GM21390 (cell line): ENCODE results near the gene ITIH5.
A peak's percentile ranks its signal among the peaks of the same experiment; 100 is the strongest.

ENCODE experiments used
- ATAC-seq: cut with Tn5 transposase; IDR thresholded peaks from one replicate; pipeline ENCODE4 v1.9.1; 2021; ENCODE audit not compliant: unreplicated experiment

Gene ITIH5

DNA sequence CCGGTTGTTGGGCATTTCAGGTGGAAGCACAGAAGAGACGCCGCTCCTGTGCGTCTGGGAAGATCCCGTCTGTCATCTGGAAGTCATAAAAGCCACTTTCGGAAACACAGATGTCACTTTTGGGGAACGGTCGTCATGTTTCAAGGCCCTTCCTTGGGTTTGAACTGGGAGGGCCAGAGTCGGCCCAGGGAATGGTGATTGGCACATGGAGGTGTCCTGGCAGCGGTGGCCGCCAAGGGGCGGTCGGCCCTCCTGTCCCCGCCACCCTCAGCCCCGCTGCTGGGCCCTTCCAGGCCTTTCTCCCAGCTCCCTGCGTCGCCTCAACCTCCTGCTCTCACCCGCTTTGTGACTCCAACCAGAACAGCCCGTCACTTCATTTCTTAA lies 140.8 kb downstream of the ITIH5 start:
- ATAC-seq = no peak

DNA sequence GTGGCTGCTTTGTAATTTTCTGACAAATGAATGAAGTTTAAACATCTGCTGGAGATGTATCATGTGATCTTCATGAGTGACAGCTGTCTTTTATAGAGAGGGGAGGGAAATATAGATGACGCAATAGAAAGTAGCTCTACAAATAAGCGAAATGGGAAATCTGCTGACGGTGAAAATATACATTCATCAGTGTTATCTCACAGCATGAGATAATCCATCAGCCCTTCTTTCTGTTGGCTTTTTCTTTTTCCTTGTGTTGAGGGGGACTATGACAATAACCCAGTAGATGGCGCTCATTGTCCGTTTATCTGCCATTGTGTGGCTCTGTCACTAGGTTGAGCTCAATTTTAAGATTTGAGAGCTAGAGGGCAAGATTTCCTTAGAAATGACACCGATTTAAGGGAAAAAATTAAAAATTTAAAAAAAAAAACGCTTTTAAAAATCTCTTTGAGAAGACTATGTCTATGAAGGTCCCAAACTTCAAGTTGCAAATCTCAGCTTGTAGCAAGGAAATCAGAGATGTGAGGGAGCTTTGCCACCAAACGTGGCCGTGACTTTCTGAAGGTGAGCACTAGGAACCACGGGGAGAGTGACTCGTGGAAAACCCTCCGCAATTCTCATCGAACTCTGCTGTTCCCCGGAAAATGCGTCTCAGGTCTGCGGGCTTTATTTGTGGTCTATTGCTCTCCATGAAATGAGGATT lies 141.3 kb downstream of the ITIH5 start:
- peak; percentile 71 for ATAC-seq

DNA sequence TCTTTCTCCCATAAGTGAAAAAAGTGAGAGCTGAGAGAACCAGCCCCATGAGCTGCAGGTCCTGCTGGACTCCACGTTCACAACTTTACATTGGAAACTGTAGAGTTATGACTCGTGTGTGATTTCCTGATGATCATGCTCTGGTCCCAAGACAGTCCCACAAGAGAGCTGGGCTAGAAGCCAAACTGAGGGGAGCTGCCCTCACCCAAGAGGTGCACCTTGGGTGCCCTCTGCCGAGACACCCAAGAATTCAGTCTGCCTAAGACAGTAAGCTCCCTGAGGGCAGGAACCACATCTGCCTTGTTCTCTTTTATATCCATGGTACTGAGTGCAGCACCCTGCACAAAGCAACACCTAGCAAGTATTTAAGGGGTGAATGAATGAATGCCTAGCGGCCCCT lies 143.1 kb downstream of the ITIH5 start:
- ATAC-seq = no peak

DNA sequence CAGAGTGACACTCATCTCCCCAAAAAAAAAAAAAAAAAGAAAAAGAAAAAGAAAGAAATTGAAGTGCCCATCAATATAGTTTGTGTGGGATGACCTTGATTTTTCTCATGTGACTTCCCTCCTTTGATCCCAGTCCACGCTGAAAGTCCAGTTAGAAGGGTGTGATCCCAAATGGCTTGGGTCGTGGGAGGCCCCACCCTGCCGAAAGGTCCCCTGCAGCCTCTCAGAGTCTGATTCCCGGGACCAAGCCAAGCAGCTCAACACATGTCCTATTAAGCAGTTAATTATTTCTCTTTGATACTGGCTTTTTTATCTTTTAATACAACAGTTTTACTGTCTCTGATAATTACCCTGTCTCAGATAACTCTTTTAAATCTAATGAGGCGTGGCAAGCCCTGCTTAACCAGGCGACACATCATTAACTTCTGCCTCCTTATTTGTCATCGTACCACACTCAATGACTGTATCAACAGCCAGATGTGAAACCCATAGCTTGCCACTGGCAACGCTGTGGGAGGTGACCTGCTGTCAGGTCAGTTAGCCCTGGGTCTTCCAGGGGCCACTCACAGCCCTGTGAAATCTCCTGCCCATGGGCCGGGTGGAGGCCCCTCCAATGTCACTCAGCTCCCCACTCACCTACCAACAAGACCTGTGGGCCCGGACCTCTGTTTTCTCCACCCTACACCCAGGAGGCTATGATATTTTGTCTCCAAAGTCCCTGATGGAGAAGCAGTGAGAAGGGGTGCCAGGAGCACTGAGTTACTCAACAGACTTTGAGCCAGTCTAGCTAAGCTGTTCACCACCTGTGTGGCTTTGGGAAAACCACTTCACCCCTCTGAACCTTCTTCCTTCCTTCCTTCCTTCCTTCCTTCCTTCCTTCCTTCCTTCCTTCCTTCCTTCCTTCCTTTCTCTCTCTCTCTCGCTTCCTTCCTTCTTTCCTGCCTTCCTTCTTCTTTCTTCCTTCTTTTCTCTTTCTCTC lies 146.0 kb downstream of the ITIH5 start:
- ATAC-seq = peak; percentile 67

DNA sequence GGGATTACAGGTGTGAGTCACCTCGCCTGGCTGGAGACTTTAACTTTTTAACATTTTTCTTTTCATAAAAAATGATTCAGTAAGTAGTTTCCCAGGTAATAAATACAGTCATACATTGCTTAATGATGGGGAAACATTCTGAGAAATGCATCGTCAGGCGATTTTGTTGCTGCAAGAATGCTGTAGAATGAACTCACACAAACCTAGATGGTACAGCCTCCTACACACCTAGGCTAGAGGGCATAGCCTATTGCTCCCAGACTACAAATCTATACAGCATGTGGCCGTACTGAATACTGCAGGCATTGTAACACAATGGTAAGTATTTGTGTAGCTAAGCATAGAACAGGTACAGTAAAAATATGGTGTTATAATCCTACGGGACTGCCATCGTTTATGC lies 147.4 kb downstream of the ITIH5 start:
- no peak for ATAC-seq

DNA sequence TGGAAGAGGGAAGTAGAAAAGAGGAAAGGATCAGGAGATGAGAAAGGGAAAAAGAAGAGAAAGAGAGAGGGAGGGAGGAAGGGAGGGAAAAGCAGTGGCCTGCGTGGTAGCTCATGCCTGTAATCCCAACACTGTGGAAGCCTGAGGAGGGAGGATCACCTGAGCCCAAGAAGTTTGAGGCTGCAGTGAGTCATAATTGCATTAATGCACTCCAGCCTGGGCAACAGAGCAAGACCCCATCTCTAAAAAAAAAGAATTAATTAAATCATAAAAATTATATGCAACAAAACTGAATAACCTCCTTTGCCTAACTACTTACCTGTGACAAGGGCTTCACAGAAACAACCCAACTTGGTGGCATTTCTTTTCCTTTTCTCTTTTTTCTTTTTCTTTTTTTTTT lies 148.1 kb downstream of the ITIH5 start:
- no peak for ATAC-seq

DNA sequence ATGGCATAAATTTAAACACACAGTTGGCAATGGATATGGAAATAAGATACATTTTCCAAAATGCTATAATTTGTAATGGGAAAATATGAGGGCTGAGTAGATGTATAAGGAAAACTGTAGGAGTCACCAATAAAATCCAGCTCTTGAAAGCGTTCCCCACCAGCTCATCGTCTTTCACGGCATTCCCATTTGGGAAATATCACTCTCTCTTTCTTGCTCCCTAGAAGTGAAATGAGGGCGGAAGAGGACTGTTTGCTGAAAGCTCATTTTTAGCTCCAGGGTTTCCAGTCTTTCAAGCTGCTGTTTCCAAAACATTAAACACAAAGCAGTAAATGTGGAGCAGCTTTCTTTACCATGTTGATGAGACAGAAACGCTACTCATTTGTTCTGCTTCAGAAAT lies 151.3 kb downstream of the ITIH5 start:
- no peak for ATAC-seq

DNA sequence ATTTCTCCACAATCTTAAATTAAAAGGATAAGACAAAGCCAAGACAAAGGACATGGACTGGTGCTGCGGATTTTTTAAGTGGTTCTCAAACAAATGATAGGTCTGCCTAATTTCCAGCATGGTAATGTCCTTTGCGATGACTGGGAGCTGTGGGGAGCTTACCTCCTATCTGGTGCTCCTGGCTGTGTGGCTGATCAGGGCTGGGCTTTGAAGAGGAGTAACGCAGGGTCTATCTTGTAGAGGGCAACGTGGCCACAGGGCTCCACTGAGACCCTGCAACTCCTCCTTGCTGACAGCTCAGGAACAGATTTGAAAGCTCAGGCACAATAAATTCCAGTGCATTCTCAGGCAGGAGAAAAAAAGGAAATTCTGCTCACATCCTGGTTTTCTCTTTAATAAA lies 152.8 kb downstream of the ITIH5 start:
- no peak for ATAC-seq

DNA sequence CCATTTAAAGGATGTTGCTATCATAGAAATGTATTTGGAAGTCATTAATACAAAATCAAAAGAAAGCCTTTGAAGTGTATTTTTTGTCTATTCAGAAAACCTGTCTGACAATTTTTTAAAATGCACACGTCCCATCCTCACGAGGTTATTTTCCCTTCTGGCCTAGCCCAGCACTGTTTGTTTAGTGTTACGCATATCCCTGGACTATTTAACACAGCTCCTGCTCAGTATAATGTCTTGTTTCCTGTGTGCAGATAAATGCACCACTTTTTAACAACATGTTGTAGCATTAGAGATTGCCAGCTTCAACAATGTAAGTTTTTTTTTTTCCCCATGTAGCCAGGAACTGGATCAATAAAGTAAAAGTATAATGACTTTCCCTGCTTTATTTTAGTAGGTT lies 153.3 kb downstream of the ITIH5 start:
- no peak for ATAC-seq

DNA sequence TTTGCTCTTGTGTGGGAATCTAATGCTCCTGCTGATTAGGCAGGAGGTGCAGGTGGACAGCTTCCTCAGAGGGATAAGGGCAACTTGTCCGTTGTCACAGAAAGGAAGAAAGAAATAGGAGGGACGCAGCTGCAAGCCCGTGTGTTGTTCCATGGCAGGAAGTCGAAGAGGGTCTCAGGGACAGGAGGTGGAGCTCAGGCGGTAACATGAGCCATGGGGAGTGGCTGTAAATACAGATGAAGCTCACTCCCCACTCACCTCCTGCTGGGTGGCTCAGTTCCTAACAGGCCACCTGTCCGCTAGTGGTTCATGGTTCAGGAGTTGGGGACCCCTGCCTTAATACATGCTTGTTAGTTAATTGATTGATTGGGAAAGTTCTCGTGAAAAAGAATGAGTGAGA lies 154.3 kb downstream of the ITIH5 start:
- ATAC-seq = no peak

DNA sequence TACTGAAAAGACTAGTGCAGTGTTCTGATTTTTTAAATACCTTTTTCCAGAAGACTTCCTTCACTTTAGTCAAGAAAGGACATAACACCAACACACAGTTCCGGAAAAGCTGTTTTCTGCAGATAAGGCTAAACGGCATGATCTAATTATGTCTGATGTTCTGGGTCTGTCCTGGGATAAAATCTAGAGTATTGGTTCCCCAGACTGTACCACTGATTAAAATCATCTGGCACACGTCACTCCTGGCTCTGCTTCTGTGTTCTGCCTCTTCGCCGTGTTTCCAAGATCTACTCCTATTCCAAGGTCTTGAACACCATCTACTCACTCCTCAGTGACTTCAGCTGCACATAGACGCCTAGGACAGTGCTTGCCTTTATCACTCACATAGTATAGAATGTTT lies 155.2 kb downstream of the ITIH5 start:
- ATAC-seq = no peak
